IPS DF 6.9 (cell line): ENCODE results near the gene DUSP22.
"Not testable (repeated sequence)": the region's sequence is repeated elsewhere in the genome, so short reads cannot be mapped to it uniquely, and the experiment has no call there.

ENCODE experiments used
- DNase-seq: peaks from one replicate; pipeline ENCODE4 v3.0.0-alpha.2; 2013; ENCODE audit warnings: low read depth, low spot score
- H3K27ac ChIP-seq: one replicate; pipeline ENCODE4 v1.5.1; 2013; ENCODE audit warnings: low read length, control low read depth
- H3K27me3 ChIP-seq: 2 replicates; pipeline ENCODE4 v1.6.1; 2013; ENCODE audit warnings: mild to moderate bottlenecking, low read length; ENCODE audit not compliant: control insufficient read depth, insufficient read depth
- H3K36me3 ChIP-seq: 2 replicates; pipeline ENCODE4 v1.6.1; 2013; ENCODE audit warnings: low read length; ENCODE audit not compliant: control insufficient read depth, insufficient read depth
- H3K4me1 ChIP-seq: 2 replicates; pipeline ENCODE4 v1.6.1; 2013; ENCODE audit warnings: low read length; ENCODE audit not compliant: control insufficient read depth, insufficient read depth
- H3K4me3 ChIP-seq: 2 replicates; pipeline ENCODE4 v1.5.1; 2013; ENCODE audit warnings: mild to moderate bottlenecking, low read length
- H3K9me3 ChIP-seq: 2 replicates; pipeline ENCODE4 v1.6.1; 2013; ENCODE audit warnings: low read length, inconsistent platforms; ENCODE audit not compliant: control insufficient read depth, insufficient read depth
- WGBS: extraction: QIAGEN DNeasy Blood & Tissue Kit; methylation state at CpG from one replicate; pipeline ENCODE4 v1.1.7; 2013; ENCODE audit warnings: mixed read lengths, missing lambda C conversion rate; ENCODE audit not compliant: insufficient read length, insufficient coverage; 5-methylcytosine and 5-hydroxymethylcytosine counted together

The DUSP22 gene

DNA sequence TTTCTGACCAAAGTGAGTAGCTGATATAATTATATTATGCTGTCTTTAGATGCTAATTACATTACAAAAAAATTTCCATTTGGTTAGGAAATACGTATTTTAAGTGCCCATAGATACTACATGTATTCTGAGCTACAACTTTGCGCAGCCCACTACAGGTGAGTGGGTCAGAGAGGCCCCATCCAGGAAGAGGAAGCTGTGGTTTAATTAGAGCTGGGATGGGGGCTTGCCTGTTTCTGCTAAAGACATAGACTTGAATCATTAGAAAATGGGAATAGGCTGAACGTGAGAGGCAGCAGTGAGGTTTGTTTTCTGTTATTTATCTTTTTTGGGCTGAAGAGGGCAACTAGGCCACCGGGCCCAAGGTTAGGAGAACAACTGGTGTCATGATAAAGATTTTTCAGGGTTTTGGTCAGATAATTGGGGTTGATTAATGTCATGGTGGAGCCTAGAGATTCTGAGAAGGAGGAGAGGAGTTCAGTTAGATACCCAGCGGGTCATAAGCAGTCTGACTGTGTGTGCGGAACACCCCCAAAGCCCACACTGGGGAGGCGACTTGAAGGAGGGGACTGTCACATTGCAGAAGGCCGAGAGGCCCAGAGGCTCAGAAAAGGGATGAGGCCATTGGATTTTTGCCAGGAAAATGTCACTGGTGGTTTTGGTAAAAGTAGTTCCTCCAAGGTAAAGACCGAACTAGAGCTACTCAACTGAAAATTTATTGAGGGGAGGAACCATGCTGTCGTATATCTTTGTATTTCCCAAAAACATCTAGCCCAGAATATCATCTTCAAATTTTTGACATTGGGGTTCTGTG lies 84.7 kb downstream of the DUSP22 start:
- DNase-seq, result no peak
- no peak overlapping the region for H3K27ac ChIP-seq
- H3K27me3 ChIP-seq, result no peaks in the 10 kb centered on the region
- no CpG with 5 or more reads among the region's 10 CpGs for WGBS
- no peaks in the 10 kb centered on the region for H3K36me3 ChIP-seq
- H3K9me3 ChIP-seq, result no peaks in the 10 kb centered on the region
- H3K4me1 ChIP-seq, result peaks cover 3% of the 10 kb centered on the region
- H3K4me3 ChIP-seq, result no peak overlapping the region

DNA sequence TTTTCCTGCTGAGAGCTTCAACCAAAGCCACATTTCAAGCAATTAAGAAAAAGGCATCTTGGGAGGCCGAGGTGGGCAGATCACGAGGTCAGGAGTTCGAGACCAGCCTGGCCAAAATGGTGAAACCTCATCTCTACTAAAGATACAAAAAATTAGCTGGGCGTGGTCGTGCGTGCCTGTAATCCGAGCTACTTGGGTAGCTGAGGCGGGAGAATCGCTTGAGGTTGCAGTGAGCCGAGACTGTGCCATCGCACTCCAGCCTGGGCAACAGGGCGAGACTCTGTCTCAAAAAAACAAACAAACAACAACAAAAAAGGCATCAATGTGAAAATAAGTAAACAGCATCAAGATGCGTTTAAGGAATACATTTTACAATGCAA lies 85.3 kb downstream of the DUSP22 start:
- not testable (repeated sequence) for H3K36me3 ChIP-seq, H3K27me3 ChIP-seq, DNase-seq, H3K9me3 ChIP-seq, H3K4me3 ChIP-seq, H3K27ac ChIP-seq, H3K4me1 ChIP-seq
- no CpG with 5 or more reads among the region's 13 CpGs for WGBS

DNA sequence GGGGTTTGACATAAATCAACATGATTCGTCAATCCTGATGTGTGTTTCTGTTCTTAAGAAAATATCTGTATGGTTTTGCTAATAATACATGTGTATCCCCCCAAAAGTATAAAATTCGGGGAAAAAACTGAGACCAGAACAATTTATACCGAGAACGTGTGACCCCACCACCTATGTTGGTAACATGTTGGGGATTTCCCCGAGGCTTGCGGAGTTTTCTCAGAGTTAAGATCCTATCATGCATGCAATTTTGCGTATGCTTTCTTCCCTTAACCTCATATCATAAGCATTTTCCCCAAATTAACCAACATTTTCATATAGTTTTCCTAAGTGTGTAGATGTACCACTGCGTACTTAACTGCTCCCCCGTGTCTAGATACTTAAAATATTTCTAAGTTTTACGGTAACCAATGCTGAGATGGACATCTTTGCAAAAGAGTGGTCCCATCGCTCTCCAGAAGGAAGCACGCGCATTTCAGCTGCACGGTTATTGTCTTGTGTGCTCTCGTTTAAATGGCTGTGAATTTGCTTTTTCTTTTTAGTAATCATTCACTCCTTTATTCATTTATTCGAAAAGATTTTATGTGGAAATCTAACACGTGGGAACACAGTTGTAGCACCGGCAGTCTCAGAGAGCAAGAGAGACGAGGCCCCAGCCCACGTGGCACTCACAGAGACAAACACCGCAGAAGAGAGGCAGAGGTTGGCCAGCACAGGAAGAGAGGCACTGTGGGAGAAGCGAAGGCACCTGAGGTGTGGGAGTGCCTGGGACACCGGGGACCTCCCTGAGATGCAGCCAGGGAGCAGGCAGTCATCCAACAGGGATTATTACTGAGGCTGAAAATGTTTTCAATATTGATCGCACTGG lies 86.0 kb downstream of the DUSP22 start:
- H3K36me3 ChIP-seq, result no peaks in the 10 kb centered on the region
- no peak overlapping the region for H3K4me3 ChIP-seq
- no peak overlapping the region for H3K27ac ChIP-seq
- DNase-seq, result no peak
- no peaks in the 10 kb centered on the region for H3K9me3 ChIP-seq
- peaks cover 3% of the 10 kb centered on the region for H3K4me1 ChIP-seq
- no peaks in the 10 kb centered on the region for H3K27me3 ChIP-seq
- no CpG with 5 or more reads among the region's 24 CpGs for WGBS

DNA sequence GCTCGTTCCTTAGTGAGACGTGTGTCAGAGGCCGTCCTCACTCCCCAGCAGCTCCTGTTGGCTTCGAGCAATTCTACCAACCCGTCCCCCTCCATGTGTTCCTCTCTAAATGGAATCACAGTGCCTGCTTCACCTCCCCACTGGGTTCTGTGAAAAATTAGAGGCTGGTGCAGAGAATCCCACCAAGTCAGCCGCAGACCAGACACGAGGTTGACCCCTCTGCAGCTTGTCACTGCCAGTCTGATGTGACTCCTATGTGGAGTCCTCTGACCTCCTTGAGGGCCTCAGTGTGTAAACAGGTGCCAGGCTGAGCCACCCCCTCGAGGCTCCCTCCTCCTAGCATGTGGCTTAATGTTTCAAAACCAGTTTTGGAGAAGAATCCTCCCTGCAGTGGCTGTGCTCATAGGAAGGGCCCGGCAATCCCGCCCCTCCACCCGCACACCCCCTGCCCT lies 86.7 kb downstream of the DUSP22 start:
- DNase-seq, result no peak
- no peak overlapping the region for H3K4me3 ChIP-seq
- H3K4me1 ChIP-seq, result 0 out of 2 replicates have a peak, but pooled peaks cover under 1% of the 10 kb centered on the region
- H3K9me3 ChIP-seq, result no peaks in the 10 kb centered on the region
- H3K27ac ChIP-seq, result no peak overlapping the region
- no peaks in the 10 kb centered on the region for H3K27me3 ChIP-seq
- WGBS, result no CpG with 5 or more reads among the region's 11 CpGs
- H3K36me3 ChIP-seq, result no peaks in the 10 kb centered on the region

DNA sequence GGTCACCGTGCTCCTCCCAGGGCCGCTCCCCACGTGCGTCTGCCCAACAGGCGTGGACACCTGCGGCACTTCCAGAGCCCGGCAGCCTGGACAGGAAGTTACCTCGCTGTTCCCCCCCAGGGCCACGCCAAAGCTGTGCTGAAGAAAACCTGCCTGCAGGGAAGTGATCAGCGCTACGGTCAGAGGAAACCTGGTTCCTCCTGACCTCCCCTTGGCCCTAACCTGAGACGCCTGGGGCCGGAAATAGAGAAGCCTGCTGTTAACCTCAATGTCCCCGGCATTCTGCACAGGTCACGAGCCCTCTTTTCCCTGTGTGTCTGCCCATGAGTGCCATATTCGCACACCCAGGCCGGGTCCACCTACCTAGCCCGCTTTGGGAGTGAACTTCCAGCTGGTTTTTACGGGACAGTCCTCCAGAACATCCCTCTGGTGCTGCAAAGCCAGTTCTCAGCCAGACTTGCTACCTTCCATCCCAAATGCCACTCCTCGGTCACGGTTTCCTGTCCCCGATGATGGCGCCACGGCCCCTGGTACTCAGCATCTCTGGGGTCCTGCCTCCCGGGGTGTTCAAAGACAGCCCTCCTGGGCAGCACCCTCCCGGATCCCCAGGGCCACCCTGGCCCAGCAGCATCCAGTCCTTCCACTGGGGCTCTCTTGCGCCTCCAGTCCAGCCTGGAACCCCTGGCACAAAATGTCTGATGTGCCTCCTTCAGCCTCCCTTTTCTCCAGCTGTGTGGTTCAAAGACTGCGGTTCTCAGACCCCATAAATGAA lies 87.3 kb downstream of the DUSP22 start:
- no peak overlapping the region for H3K27ac ChIP-seq
- H3K4me3 ChIP-seq, result no peak overlapping the region
- H3K4me1 ChIP-seq, result no peaks in the 10 kb centered on the region
- H3K27me3 ChIP-seq, result no peaks in the 10 kb centered on the region
- H3K9me3 ChIP-seq, result no peaks in the 10 kb centered on the region
- no peaks in the 10 kb centered on the region for H3K36me3 ChIP-seq
- WGBS, result no CpG with 5 or more reads among the region's 28 CpGs
- no peak for DNase-seq

DNA sequence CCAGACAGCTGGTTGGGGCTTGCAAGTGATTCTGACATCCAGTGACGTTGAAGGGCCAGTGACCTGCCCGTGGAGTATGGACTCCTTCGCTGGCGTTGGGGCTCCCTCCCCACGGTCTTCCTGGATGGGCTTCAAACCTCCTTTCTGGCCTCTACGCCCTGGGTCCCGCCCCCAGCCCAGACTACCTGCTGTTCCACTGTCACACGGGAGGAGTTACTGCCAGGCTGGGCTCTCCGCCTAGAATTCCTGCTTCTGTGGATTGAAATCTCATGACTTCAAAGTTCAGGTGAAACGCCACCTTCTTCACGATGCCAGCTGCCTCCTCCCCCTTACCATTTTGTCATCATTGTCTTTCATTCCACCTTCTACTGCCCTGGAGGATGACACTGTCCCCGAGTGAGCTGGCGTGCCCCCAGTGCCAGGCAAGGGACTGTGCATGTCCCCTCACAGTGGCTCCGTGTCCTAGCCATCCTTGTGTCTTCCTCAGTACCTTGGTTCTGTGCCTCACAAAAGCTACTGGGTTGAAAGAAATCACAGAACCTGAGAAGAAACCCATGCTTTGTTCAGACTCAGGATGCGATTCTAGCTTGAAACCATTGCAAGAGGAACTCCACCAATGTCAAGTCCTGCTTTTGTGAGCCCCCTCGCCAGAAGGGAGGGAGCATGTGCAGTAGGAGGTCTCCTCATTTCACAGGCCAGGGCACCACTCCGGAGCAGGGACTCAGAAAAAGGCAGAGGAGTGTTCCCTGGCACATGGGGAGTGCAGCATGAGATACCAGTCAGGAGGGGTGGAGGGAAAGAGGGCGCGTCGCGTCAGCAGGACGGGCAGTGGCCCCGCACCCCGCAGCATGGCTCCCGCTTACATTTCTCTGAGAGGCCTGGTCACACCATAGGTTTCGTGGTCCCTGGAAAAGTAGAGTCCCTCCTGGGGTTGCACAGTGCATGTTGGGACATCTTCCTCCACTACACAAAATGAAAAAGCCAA lies 88.2 kb downstream of the DUSP22 start:
- Histone ChIP-seq H3K4me1 (no peaks in the 10 kb centered on the region), H3K9me3 (no peaks in the 10 kb centered on the region), H3K27ac (no peak overlapping the region), H3K27me3 (no peaks in the 10 kb centered on the region), H3K36me3 (no peaks in the 10 kb centered on the region), H3K4me3 (no peak overlapping the region)
- no peak for DNase-seq
- WGBS, result no CpG with 5 or more reads among the region's 26 CpGs

DNA sequence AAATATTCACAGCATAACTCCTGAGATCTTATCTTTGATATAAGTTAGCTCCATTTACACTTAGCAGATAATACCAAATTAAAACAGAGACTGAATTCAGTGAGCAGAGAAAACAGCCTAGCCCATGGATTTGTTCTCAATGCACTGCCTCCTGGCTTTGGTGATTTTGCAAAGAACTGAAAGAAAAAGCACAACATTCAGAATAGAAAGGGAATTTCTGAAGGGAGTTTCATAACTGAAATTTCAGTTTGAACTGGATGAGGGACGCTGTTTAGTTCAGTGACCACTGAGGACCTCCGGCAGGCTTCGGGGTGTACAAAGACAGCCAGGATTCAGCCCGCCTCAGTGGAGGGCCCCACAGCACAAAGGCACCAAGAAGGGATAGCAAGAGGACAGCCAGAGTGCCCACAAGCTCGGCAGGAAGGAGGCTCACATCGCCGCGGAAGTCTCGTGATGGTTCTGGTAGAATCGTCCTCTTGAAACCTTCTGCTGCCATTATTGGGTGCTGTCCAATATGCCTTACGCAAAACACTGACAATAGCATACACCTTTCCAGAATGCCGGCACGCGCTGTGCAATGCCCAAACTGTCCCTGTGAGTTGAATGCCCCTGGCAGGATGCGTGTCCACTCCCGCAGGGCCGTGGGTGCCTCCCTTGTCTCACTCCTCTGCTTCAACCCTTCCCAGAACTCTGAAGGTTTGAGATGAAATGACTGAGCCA lies 89.6 kb downstream of the DUSP22 start:
- H3K27me3 ChIP-seq, result no peaks in the 10 kb centered on the region
- H3K36me3 ChIP-seq, result no peaks in the 10 kb centered on the region
- no peak for DNase-seq
- H3K4me3 ChIP-seq, result no peak overlapping the region
- no CpG with 5 or more reads among the region's 17 CpGs for WGBS
- H3K27ac ChIP-seq, result no peak overlapping the region
- no peaks in the 10 kb centered on the region for H3K9me3 ChIP-seq
- H3K4me1 ChIP-seq, result no peaks in the 10 kb centered on the region

DNA sequence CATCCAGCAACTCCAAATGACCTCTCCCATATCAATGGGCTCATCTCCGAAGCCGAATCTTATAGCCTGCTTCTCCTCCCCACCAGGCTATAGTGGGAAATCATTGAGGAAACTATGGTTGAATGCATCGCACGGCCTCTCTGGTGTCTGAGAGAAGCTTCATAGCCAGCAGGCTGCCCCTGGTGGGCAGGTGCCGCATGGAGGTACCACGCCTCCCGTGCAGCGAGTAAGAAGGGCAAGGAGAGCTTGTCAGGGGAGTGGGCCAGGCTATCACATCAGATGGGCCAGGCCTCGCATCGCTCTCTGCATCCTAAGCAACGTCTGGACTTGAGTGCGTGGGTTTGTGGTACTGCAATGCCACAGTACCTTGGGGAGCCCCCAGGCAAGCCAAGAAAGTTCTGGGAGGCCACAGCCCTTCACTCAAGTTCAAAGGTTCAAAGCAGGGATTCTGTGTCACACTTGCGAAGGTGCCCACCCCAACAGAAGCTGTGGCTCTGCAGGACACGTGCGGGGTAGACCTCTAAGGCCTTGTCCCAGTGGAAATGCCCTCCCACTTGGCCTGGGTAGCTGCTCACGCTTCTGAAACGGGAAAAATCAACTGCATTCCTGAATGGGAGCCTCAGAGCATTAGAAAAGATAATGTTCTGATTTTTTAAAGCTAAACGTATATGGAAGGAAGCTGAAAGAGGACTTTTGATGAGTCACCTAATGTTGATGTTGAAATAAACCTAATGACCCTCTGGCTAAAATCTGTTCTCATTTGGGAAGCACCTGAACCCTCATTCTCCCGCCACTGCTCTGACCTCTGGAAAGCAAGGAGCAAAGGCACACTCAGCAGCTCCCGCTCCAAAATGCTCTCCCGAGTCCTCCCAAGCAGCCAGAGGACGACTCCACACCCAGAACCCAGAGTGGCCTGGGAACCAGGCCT lies 90.9 kb downstream of the DUSP22 start:
- Histone ChIP-seq H3K4me1 (no peaks in the 10 kb centered on the region), H3K9me3 (no peaks in the 10 kb centered on the region), H3K27me3 (no peaks in the 10 kb centered on the region), H3K27ac (no peak overlapping the region), H3K36me3 (no peaks in the 10 kb centered on the region), H3K4me3 (no peak overlapping the region)
- no peak for DNase-seq
- WGBS, result no CpG with 5 or more reads among the region's 22 CpGs
